Measurements from ENCODE around the gene HENMT1. TPM values are rescaled to one million over a fixed set of nuclear protein-coding genes. Genes with fewer than 3 reads are reported as not detected.

Gene HENMT1
- total RNA-seq, 2 experiments from 2014 or later = 6.3 to 8.2 TPM

GRCh38 chr1:108610073-108610472 is 50.8 kb downstream of the HENMT1 start:
- POLR2A ChIA-PET = no interaction called here
- H3K36me3 ChIP-seq (ENCODE audit: insufficient read depth, low read length) = peaks cover 23% of the 10 kb centered on the region
- H3K4me3 Mint-ChIP-seq = no peak overlapping the region
- peaks cover 34% of the 10 kb centered on the region for H3K36me3 Mint-ChIP-seq (ENCODE audit: low read depth)
- no peak overlapping the region for H3K27ac Mint-ChIP-seq
- ATAC-seq (ENCODE audit: poor library complexity) = no peak
- no peak overlapping the region for H3K4me3 ChIP-seq (ENCODE audit: low read length)
- no peaks in the 10 kb centered on the region for H3K27me3 ChIP-seq (ENCODE audit: control insufficient read depth in 1 of 2, insufficient read depth in 2 of 2, low read length in 2 of 2)
- no peak for DNase-seq
- H3K4me1 Mint-ChIP-seq (ENCODE audit: low read depth) = no peaks in the 10 kb centered on the region
- intact Hi-C loops (cut with DNase I, micrococcal nuclease) = no loop called here
- H3K4me1 ChIP-seq (ENCODE audit: insufficient read depth, low read length) = no peaks in the 10 kb centered on the region
- no peaks in the 10 kb centered on the region for H3K27me3 Mint-ChIP-seq
- no peaks in the 10 kb centered on the region for H3K9me3 ChIP-seq (ENCODE audit: control insufficient read depth in 1 of 2, insufficient read depth in 1 of 2, low read length in 2 of 2)
- TF ChIP-seq CTCF (IDR thresholded peaks at IDR 0.05) = no peak
- CTCF ChIA-PET = interaction anchor here (1.5 kb wide), 1 partner anchor 50 kb away, joined by 4 read pairs; the partner anchor contains the start of gene EEIG2
- H3K27ac ChIP-seq (ENCODE audit: low read depth in 1 of 2, low read length in 2 of 2) = no peak overlapping the region
- no peaks in the 10 kb centered on the region for H3K9me3 Mint-ChIP-seq

- H3K9me3 Mint-ChIP-seq = no peaks in the 10 kb centered on the region
- Histone ChIP-seq H3K36me3 (ENCODE audit: insufficient read depth, low read length) (peaks cover 18% of the 10 kb centered on the region), H3K27me3 (ENCODE audit: control insufficient read depth in 1 of 2, insufficient read depth in 2 of 2, low read length in 2 of 2) (no peaks in the 10 kb centered on the region), H3K9me3 (ENCODE audit: control insufficient read depth in 1 of 2, insufficient read depth in 1 of 2, low read length in 2 of 2) (no peaks in the 10 kb centered on the region), H3K4me1 (ENCODE audit: insufficient read depth, low read length) (no peaks in the 10 kb centered on the region), H3K27ac (ENCODE audit: low read depth in 1 of 2, low read length in 2 of 2) (no peak overlapping the region), H3K4me3 (ENCODE audit: low read length) (no peak overlapping the region)
- H3K4me3 Mint-ChIP-seq = no peak overlapping the region
- H3K36me3 Mint-ChIP-seq (ENCODE audit: low read depth) = peaks cover 37% of the 10 kb centered on the region
- no peaks in the 10 kb centered on the region for H3K4me1 Mint-ChIP-seq (ENCODE audit: low read depth)
- no peaks in the 10 kb centered on the region for H3K27me3 Mint-ChIP-seq
- DNase-seq (no peak), ATAC-seq (ENCODE audit: poor library complexity) (no peak)
- CTCF ChIA-PET = interaction anchor here (1.5 kb wide), 1 partner anchor 49 kb away, joined by 4 read pairs; the partner anchor contains the start of gene EEIG2
- POLR2A ChIA-PET = no interaction called here
- TF ChIP-seq CTCF (IDR thresholded peaks at IDR 0.05) = no peak
- intact Hi-C loops (cut with DNase I, micrococcal nuclease) = no loop called here
- H3K27ac Mint-ChIP-seq = no peak overlapping the region
Observed at GRCh38 chr1:108609483-108610049, 51.3 kb downstream of the HENMT1 start.

- TF ChIP-seq CTCF (IDR thresholded peaks at IDR 0.05) = no peak
- Mint-ChIP-seq H3K4me1 (ENCODE audit: low read depth) (no peaks in the 10 kb centered on the region), H3K9me3 (no peaks in the 10 kb centered on the region), H3K36me3 (ENCODE audit: low read depth) (peaks cover 42% of the 10 kb centered on the region), H3K27me3 (no peaks in the 10 kb centered on the region), H3K4me3 (no peak overlapping the region), H3K27ac (no peak overlapping the region)
- Histone ChIP-seq H3K36me3 (ENCODE audit: insufficient read depth, low read length) (peaks cover 24% of the 10 kb centered on the region), H3K27ac (ENCODE audit: low read depth in 1 of 2, low read length in 2 of 2) (no peak overlapping the region), H3K9me3 (ENCODE audit: control insufficient read depth in 1 of 2, insufficient read depth in 1 of 2, low read length in 2 of 2) (no peaks in the 10 kb centered on the region), H3K4me1 (ENCODE audit: insufficient read depth, low read length) (no peaks in the 10 kb centered on the region), H3K4me3 (ENCODE audit: low read length) (no peak overlapping the region), H3K27me3 (ENCODE audit: control insufficient read depth in 1 of 2, insufficient read depth in 2 of 2, low read length in 2 of 2) (no peaks in the 10 kb centered on the region)
- CTCF ChIA-PET = interaction anchor here (2.1 kb wide), 1 partner anchor 46 kb away, joined by 12 read pairs; the partner anchor contains the start of gene EEIG2
- DNase-seq (no peak), ATAC-seq (ENCODE audit: poor library complexity) (no peak)
- intact Hi-C loops (cut with DNase I, micrococcal nuclease) = no loop called here
- POLR2A ChIA-PET = interaction anchor here (1.1 kb wide), 1 partner anchor 86 kb away, joined by 4 read pairs; no protein-coding TSS in a partner anchor
Observed at GRCh38 chr1:108606478-108606877, 54.4 kb downstream of the HENMT1 start.

Data from CD4-positive, alpha-beta T cell (primary cell).